Right lobe of liver (tissue), 4 donors: ENCODE data around the gene PLD5.

Source experiments
- CTCF ChIP-seq, 4 donors: fragments of 200-600 bp in 3 of 4; fragments of 450-650 bp in 1 of 4; IDR thresholded peaks; one replicate each; pipeline versions ENCODE4 v1.5.1 to v1.8.0; 2016 to 2022; ENCODE audit warnings: antibody characterized with exemption in 4 of 4, mild to moderate bottlenecking in 2 of 4
- POLR2A ChIP-seq: fragments of 450-650 bp; IDR thresholded peaks from one replicate; pipeline ENCODE4 v1.6.1; 2017; ENCODE audit warnings: antibody characterized with exemption, mild to moderate bottlenecking
- donor health status: DM: no; HTN: no; CAD: no.
- donor health status: DM: no; HTN: no; CAD: no.
- donor health status: DM: no; HTN: yes; CAD: no.

- no peak for TF ChIP-seq POLR2A
- TF ChIP-seq CTCF (IDR thresholded peaks at IDR 0.05), result no peak
Observed at GRCh38 chr1:242245255-242245654, 279.2 kb downstream of the PLD5 start.
